Muscle of arm (tissue), 12 donors: Measurements from ENCODE around the gene SAMM50. TPM values are rescaled to one million over a fixed set of nuclear protein-coding genes. Genes with fewer than 3 reads are reported as not detected.

Source experiments
- DNase-seq: peaks from one replicate; pipeline ENCODE4 v3.0.0-alpha.2; 2013
- polyA plus RNA-seq, 12 donors: library from polyadenylated mRNA; unstranded; fragments of 120-200 nt; gene quantifications; one replicate each; pipeline ENCODE4 v1.2.1, GENCODE V29; 2013; ENCODE audit not compliant: insufficient read length in 12 of 12

Gene SAMM50
- polyA plus RNA-seq, 12 donors = 25.1 to 63.7 (median 53.0) TPM; not detected in 1

- DNase-seq = no peak
These were observed 18.8 kb downstream of the SAMM50 start for GRCh38 chr22:43974028-43974545.

- DNase-seq = no peak
These were observed 19.8 kb downstream of the SAMM50 start for GRCh38 chr22:43975041-43975440.

GRCh38 chr22:43976861-43977795, 21.9 kb downstream of the SAMM50 start:
- no peak for DNase-seq

- DNase-seq = no peak
These were observed 23.3 kb downstream of the SAMM50 start for GRCh38 chr22:43978558-43978957.

GRCh38 chr22:43980579-43980978, 25.3 kb downstream of the SAMM50 start:
- DNase-seq = no peak

GRCh38 chr22:43980996-43981395, 25.8 kb downstream of the SAMM50 start:
- no peak for DNase-seq

- DNase-seq = no peak
These were observed 28.6 kb downstream of the SAMM50 start for GRCh38 chr22:43983808-43984207.

GRCh38 chr22:43985532-43985931, 30.3 kb downstream of the SAMM50 start:
- DNase-seq = no peak

- DNase-seq = no peak
These were observed 33.0 kb downstream of the SAMM50 start for GRCh38 chr22:43988116-43988820.

GRCh38 chr22:43988960-43989359, 33.7 kb downstream of the SAMM50 start:
- DNase-seq = no peak

- no peak for DNase-seq
These were observed 34.8 kb downstream of the SAMM50 start for GRCh38 chr22:43990044-43990443.

GRCh38 chr22:43991316-43992020, 36.2 kb downstream of the SAMM50 start:
- no peak for DNase-seq

- no peak for DNase-seq
These were observed 37.1 kb downstream of the SAMM50 start for GRCh38 chr22:43992331-43992821.

GRCh38 chr22:43993072-43993760, 38.0 kb downstream of the SAMM50 start:
- DNase-seq = peak; percentile 60

- no peak for DNase-seq
These were observed 38.8 kb downstream of the SAMM50 start for GRCh38 chr22:43994006-43994405.

GRCh38 chr22:43994416-43994815, 39.2 kb downstream of the SAMM50 start:
- DNase-seq = no peak

GRCh38 chr22:43995057-43995685, 39.9 kb downstream of the SAMM50 start:
- DNase-seq = no peak

GRCh38 chr22:43995798-43996169, 40.5 kb downstream of the SAMM50 start:
- no peak for DNase-seq

GRCh38 chr22:43996170-43996980, 41.1 kb downstream of the SAMM50 start:
- DNase-seq = no peak

- no peak for DNase-seq
These were observed 41.7 kb downstream of the SAMM50 start for GRCh38 chr22:43996981-43997265.
